OCI-LY7 (cell line): ENCODE data around the gene ABCC12. TPM values are rescaled to one million over a fixed set of nuclear protein-coding genes. Genes with fewer than 3 reads are reported as not detected.

Source experiments
- Bru-seq: library from RNA; stranded (reverse); fragments of 400-500 nt; gene quantifications from one replicate; lab custom pipeline; 2021; lab: Mats Ljungman, UMichigan
- BruChase-seq, 2 experiments: library from RNA; stranded (reverse); fragments of 400-500 nt; gene quantifications; one replicate each; lab custom pipeline; 2021; lab: Mats Ljungman, UMichigan
- BruUV-seq: library from RNA; stranded (reverse); fragments of 400-500 nt; replicated peaks from 2 replicates; lab custom pipeline; 2021; lab: Mats Ljungman, UMichigan
- CTCF ChIA-PET: fragments of 300-600 bp; sonication (Branson Sonifier 250); formaldehyde crosslinking; loops from one replicate; lab custom pipeline; 2022; ENCODE audit warnings: antibody characterized with exemption; ENCODE audit not compliant: unreplicated experiment; lab: Charles Lee
- POLR2A ChIA-PET: fragments of 300-600 bp; sonication (Branson Sonifier 250); formaldehyde crosslinking; loops from one replicate; lab custom pipeline; 2022; ENCODE audit warnings: antibody characterized with exemption; lab: Charles Lee
- DNase-seq: peaks from one replicate; pipeline ENCODE4 v3.0.0-alpha.2; 2015; ENCODE audit warnings: low spot score
- H2AFZ ChIP-seq: fragments of 200-600 bp; sonication (generic), shearing (Covaris generic); 2 replicates; pipeline ENCODE4 v1.6.1; 2014; ENCODE audit warnings: mild to moderate bottlenecking, antibody characterized with exemption, low read length, moderate library complexity
- H3K27ac ChIP-seq: fragments of 200-600 bp; sonication (generic); 2 replicates; pipeline ENCODE4 v1.5.1; 2014; ENCODE audit warnings: mixed run types, low read depth, mild to moderate bottlenecking, moderate library complexity, low read length, inconsistent platforms; ENCODE audit not compliant: poor library complexity, severe bottlenecking
- H3K36me3 ChIP-seq: fragments of 200-600 bp; sonication (generic); 2 replicates; pipeline ENCODE4 v1.6.1; 2014; ENCODE audit warnings: mild to moderate bottlenecking, antibody characterized with exemption, low read length, moderate library complexity, mixed read lengths; ENCODE audit not compliant: insufficient read depth
- H3K4me1 ChIP-seq: fragments of 200-600 bp; sonication (generic); 2 replicates; pipeline ENCODE4 v1.5.1; 2014; ENCODE audit warnings: mild to moderate bottlenecking, low read length; ENCODE audit not compliant: insufficient read depth, poor library complexity, severe bottlenecking
- H3K4me2 ChIP-seq: fragments of 200-600 bp; sonication (generic); 2 replicates; pipeline ENCODE4 v1.6.1; 2014; ENCODE audit warnings: mild to moderate bottlenecking, low read length
- H3K4me3 ChIP-seq: fragments of 200-600 bp; sonication (generic); 2 replicates; pipeline ENCODE4 v1.5.1; 2014; ENCODE audit warnings: mild to moderate bottlenecking, low read depth, low read length; ENCODE audit not compliant: poor library complexity, severe bottlenecking
- H3K79me2 ChIP-seq: fragments of 200-600 bp; sonication (generic); 2 replicates; pipeline ENCODE4 v1.6.1; 2016; ENCODE audit warnings: low read depth, mild to moderate bottlenecking, low read length, moderate library complexity, mixed read lengths; ENCODE audit not compliant: insufficient read depth
- H3K9me2 ChIP-seq: fragments of 200-600 bp; sonication (generic); 2 replicates; pipeline ENCODE4 v1.6.1; 2016; ENCODE audit warnings: mild to moderate bottlenecking, low read length, mixed read lengths; ENCODE audit not compliant: insufficient read depth
- H3K9me3 ChIP-seq: fragments of 200-600 bp; sonication (generic); 2 replicates; pipeline ENCODE4 v1.6.1; 2014; ENCODE audit warnings: mild to moderate bottlenecking, mixed run types, low read length, mixed read lengths
- H4K20me1 ChIP-seq: fragments of 200-600 bp; sonication (generic); 2 replicates; pipeline ENCODE4 v1.6.1; 2014; ENCODE audit warnings: mild to moderate bottlenecking, antibody characterized with exemption, low read length, moderate library complexity, mixed read lengths; ENCODE audit not compliant: insufficient read depth
- CTCF ChIP-seq: fragments of 200-600 bp; sonication (generic); conservative IDR thresholded peaks from 2 replicates; pipeline ENCODE4 v1.5.1; 2014; ENCODE audit warnings: mild to moderate bottlenecking, antibody characterized with exemption, low read length, moderate library complexity, mixed read lengths
- EZH2phosphoT487 ChIP-seq: fragments of 200-600 bp; sonication (generic); IDR thresholded peaks from 2 replicates; pipeline ENCODE4 v1.6.1; 2018; ENCODE audit warnings: low read depth, borderline replicate concordance, mild to moderate bottlenecking, mixed run types, antibody characterized with exemption, low read length, moderate library complexity, mixed read lengths
- intact Hi-C: fragments of 100-400 bp; cut with micrococcal nuclease; formaldehyde crosslinking; loops from one replicate; pipeline ENCODE4 v1.10.0; 2022; ENCODE audit not compliant: unreplicated experiment
- long read RNA-seq: library from polyadenylated mRNA; stranded (forward); transcript quantifications from one replicate; pipeline ENCODE4 v2.0.0, GENCODE V29; 2022
- total RNA-seq, 2 experiments: library from RNA; depleted of rRNA in 1 of 2; stranded (reverse); fragments of >200 nt in 1 of 2; shearing (Covaris generic) in 1 of 2; gene quantifications; 2 replicates each; pipeline ENCODE4 v1.2.3, GENCODE V29; 2014 to 2022

ABCC12 gene
- total RNA-seq (2014; rRNA removed; shearing (Covaris generic)) (not detected in 2 replicates), total RNA-seq (2022) (not detected in 2 replicates), Bru-seq, nascent RNA (not detected), BruChase-seq, experiment 1, labeled RNA remaining after a 6-hour chase (not detected), BruChase-seq, experiment 2, labeled RNA remaining after a 2-hour chase (not detected)
- long read RNA-seq: 0 reads

GRCh38 chr16:48155926-48156789 is at the start of gene ABCC12:
Gene ABCC12 (minus strand): TSS chr16:48155993. CDS start chr16:48146424, 9,569 bp downstream.
- H3K9me3 ChIP-seq: no peaks in the 10 kb centered on the region
- no peaks in the 10 kb centered on the region for H3K36me3 ChIP-seq
- no peak within 1 kb of the TSS for H3K4me3 ChIP-seq
- ChIA-PET POLR2A (no interaction called here), CTCF (no interaction called here)
- no peaks in the 10 kb centered on the region for H3K79me2 ChIP-seq
- no peak for DNase-seq
- TF ChIP-seq CTCF (no peak), EZH2phosphoT487 (no peak)
- BruUV-seq: no TSS peak
- H3K27ac ChIP-seq: no peak within 1 kb of the TSS
- H4K20me1 ChIP-seq: no peaks in the 10 kb centered on the region
- H2AFZ ChIP-seq: no peak within 1 kb of the TSS
- no peaks in the 10 kb centered on the region for H3K9me2 ChIP-seq
- no peaks in the 10 kb centered on the region for H3K4me1 ChIP-seq
- intact Hi-C loops: loop anchor here (2.0 kb wide), 1 partner anchor 1013 kb away; the partner anchor contains the start of gene NETO2
- H3K4me2 ChIP-seq: no peak within 1 kb of the TSS

DNA sequence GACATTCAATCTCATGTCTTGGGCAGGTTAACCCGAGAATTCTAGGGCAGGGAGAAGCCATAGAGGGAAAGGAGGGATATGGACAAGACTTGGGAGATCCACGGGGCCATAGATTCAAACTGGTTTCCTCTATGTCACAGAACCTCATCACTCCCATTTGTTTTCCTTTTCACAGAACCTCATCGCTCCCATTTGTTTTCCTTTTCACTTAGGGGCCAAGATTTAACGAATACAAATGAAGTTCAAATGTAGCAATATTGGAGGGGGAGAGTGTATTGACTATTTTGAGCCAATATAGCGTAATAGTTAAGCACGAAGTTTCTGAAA is 49.0 kb upstream of the ABCC12 start:
- H3K4me3 ChIP-seq: no peak overlapping the region
- no peak overlapping the region for H3K4me2 ChIP-seq
- intact Hi-C loops: no loop called here
- no peaks in the 10 kb centered on the region for H3K9me3 ChIP-seq
- TF ChIP-seq EZH2phosphoT487 (no peak), CTCF (no peak)
- no peak overlapping the region for H3K27ac ChIP-seq
- no peaks in the 10 kb centered on the region for H3K4me1 ChIP-seq
- no peak overlapping the region for H2AFZ ChIP-seq
- no peaks in the 10 kb centered on the region for H3K9me2 ChIP-seq
- CTCF ChIA-PET: no interaction called here
- POLR2A ChIA-PET: no interaction called here
- no peak for DNase-seq
- no peaks in the 10 kb centered on the region for H3K36me3 ChIP-seq
- no TSS peak for BruUV-seq
- no peaks in the 10 kb centered on the region for H4K20me1 ChIP-seq
- no peaks in the 10 kb centered on the region for H3K79me2 ChIP-seq
